GM12872 (cell line): ENCODE measurements around the gene TENT5A.

ENCODE experiments used
- TF ChIP-seq, protein P1 (sequence below): IDR thresholded peaks from 3 replicates; pipeline ENCODE4 v1.5.1; 2011; ENCODE audit warnings: low read depth, mild to moderate bottlenecking, low read length, moderate library complexity; ENCODE audit not compliant: insufficient read depth

The TENT5A gene

DNA sequence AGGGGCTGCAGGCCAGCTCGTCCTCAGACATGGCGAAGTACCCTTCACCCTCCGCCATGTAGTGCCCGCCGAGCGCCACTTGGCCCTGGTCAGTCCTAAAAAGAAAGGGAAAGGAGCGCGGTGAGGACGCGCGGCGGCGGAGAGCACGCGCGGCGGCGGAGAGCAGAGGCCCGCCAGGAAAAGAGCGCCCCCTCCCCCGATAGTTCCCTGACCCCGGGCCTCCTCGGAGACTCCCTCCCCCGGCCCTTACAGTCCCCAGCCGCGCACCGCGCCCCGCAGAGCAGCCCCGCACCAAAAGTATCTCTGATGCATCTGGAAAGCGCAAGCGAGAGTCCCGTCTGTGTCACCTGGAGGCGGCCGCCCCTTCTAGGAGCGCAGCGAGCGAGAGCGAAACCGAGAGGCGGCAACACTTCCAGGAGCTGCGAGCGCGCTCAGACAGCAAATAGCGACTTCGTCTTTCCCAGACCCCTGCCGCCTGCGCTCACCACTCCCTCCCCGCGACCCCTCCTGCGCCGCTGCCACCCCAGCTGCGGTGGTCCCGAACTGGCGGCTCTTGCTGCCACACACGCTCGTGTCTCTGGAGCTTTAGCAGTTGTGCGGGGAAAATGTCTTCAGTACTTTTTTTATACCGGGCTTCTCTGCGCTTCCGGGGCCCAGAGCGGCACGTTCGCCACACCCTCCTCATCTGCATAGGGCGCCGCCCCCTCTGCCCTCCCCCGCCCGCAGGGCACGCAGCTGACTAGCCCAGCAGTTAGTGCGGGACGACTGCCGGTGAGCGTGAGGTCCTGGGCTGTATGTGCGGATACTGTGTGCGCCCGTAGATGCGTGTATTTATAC, at the start of gene TENT5A:
TSS of gene TENT5A (minus strand) at position 598 of the 837 bp plus-strand sequence. CDS start at position 58, 540 bp downstream.
- TF ChIP-seq, protein P1, sequence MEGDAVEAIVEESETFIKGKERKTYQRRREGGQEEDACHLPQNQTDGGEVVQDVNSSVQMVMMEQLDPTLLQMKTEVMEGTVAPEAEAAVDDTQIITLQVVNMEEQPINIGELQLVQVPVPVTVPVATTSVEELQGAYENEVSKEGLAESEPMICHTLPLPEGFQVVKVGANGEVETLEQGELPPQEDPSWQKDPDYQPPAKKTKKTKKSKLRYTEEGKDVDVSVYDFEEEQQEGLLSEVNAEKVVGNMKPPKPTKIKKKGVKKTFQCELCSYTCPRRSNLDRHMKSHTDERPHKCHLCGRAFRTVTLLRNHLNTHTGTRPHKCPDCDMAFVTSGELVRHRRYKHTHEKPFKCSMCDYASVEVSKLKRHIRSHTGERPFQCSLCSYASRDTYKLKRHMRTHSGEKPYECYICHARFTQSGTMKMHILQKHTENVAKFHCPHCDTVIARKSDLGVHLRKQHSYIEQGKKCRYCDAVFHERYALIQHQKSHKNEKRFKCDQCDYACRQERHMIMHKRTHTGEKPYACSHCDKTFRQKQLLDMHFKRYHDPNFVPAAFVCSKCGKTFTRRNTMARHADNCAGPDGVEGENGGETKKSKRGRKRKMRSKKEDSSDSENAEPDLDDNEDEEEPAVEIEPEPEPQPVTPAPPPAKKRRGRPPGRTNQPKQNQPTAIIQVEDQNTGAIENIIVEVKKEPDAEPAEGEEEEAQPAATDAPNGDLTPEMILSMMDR: no peak

DNA sequence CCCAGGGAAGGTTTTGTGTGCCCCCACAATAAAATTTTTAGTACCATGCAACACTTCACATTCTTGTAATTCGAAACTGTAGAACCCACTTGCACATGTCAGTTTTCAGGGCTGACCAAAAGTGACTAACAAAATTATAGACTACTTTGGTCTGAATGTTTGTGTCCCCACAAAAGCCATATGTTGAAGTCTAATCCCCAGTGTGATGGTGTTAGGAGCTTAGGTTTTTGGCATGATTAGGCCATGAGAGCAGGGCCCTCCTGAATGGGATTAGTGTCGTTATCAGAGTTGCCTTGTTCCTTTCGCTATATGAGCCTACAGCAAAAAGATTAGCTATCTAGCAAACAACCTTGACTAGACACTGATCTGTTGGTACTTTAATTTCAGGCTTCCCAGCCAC, 49.0 kb upstream of the TENT5A start:
- TF ChIP-seq, protein P1: no peak

DNA sequence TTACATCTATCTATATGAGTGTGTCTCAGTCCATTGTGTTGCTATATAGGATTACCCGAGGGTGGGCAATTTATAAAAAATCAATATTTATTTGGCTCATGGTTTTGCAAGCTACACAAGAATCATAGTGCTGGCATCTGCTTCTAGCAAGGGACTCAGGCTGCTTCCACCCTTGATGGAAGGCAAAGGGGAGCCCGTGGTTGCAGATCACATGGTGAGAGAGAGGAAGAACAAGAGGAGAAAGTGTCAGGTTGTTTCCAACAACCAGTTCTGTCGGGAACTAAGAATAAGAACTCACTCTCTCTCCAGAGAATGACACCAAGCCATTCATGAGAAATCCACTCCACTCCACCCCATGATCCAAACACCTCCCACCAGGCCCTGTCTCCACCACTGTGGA, 48.2 kb upstream of the TENT5A start:
- TF ChIP-seq, protein P1: no peak

DNA sequence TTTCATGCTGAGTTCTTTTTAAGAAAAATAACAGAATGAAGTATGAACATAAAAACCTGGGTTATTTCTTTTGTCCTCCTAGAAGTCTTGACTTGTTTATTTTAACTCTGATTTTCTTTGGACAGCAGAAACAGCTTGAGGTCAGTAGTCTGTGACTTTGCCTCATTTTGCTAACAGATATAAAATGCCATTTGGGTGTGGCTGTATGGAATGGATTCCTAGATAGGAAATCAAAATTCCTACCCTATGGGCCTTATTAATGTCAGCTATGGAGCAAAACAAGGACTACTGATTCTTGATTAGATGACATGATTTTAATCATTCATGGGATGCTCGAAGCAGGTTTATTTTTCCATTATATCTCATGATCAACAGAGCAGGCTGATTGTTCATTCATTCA, 46.8 kb upstream of the TENT5A start:
- TF ChIP-seq, protein P1: no peak

DNA sequence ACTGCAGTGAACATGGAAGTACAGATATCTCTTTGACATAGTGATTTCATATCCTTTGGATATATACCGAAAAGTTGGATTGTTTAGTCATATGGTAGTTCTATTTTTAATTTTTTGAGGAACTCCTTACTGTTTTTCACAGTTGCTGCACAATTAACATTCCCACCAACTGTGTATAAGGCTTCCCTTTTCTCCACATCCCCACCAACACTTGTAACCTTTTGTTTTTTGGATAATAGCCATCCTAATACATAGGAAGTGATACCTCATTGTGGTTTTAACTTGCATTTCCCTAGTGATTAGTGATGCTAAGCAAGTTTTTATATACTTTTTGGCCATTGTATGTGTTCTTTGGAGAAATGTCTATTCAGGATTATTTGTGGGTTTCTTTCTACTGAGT, 45.1 kb upstream of the TENT5A start:
- TF ChIP-seq, protein P1: no peak

DNA sequence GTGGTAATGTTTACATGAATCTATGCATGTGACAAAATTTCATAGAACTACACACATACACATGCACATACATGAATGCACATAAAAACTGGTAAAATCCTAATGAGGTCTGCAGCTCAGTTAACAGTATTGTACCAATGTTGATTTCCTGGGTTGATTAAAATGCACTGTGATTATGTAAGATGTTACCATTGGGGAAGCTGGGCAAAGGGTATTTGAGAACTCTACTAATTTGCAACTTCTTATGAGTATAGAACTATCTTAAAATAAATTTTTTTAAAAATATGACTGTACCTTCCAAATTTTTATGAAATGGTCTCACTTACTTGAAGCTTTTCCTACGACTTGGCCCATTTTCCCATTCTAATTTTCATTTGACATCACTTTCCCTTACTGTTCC, 43.4 kb upstream of the TENT5A start:
- TF ChIP-seq, protein P1: no peak

DNA sequence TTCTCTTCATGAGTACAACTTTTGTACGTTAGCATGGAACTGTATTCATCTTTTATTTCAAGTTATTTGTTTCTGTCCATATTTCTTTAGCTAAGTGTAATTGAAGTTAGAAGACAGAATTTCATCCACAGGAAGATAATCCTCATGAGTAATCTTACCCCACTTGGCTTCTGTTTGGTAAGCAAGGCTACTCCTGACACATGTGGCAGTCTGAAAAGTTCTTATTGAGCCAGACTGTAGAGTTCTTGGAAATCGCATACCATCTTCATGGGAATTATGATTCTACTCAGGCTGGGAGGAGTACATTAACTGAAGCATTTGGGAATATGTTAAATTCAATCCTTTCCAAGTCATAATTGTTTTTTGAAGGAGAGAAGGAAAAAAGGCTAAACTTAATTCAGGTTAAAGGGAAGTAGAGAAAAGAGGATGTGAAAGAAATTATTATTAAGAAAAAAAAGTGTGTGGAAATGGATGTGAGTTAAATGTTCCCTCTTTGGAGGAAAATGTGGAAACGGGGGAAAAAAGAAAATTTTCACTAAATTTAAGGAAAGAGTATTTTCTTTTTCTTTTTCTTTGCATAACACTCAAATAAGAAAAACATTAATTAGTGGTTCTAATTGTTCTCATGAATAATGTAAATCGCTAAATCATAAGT, 41.5 kb upstream of the TENT5A start:
- TF ChIP-seq, protein P1: no peak
